ENCODE results near the gene SLC16A8. TPM values are rescaled to one million over a fixed set of nuclear protein-coding genes. Genes with fewer than 3 reads are reported as not detected.

The SLC16A8 gene
- total and polyA plus RNA-seq, 9 of the 15 experiments (the other 6 are each of a cell fraction or from before 2014, with no cell fraction given) = not detected

DNA sequence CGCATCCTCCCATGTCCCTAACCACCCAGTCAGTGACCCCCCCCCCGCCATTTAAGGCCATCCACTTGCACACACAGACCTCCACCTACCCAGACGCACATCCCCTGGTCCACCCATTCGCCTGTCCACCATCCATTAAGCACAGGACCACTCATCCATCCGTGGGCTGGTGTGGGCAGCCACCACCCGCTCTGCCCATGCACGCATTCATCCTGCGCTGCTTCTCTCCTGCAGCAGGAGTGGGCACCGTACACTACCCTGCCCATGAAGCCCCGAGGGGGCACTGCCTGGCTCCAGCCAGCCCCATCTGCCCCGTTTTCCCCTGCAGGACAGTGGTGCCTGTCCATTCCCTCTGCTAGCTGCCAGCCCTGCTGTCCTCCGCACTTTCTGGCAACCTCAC, 3.9 kb upstream of the SLC16A8 start:
- Histone ChIP-seq H3K4me2 (ENCODE audit: insufficient read depth, low read length) (no peak overlapping the region), H4K20me1 (replicated peaks; ENCODE audit: control insufficient read depth, insufficient read depth, low read length) (no peaks in the 10 kb centered on the region), H3K36me3 (ENCODE audit: control insufficient read depth, insufficient read depth, low read length) (no peaks in the 10 kb centered on the region), H3K9me3 (replicated peaks; ENCODE audit: control insufficient read depth, insufficient read depth, low read depth, low read length) (no peaks in the 10 kb centered on the region), H3K9me1 (ENCODE audit: control insufficient read depth, insufficient read depth, low read length) (no peaks in the 10 kb centered on the region), H2AFZ (ENCODE audit: low read depth, low read length) (no peak overlapping the region), H3K27ac (ENCODE audit: extremely low read depth, low read depth, low read length) (no peak overlapping the region), H3K27me3 (ENCODE audit: control insufficient read depth in 2 of 2, insufficient read depth in 2 of 2, low read length in 2 of 2) (peaks cover 2 to 34% of the 10 kb centered on the region in 2 experiments; a peak in 2 of 5 replicates), H3K4me1 (replicated peaks in 1 of 2; ENCODE audit: control insufficient read depth in 2 of 2, insufficient read depth in 2 of 2, low read length in 2 of 2) (peaks cover 0 to 33% of the 10 kb centered on the region in 2 experiments; a peak in 2 of 5 replicates), H3K9ac (ENCODE audit: insufficient read depth in 1 of 2, low read depth in 2 of 2, low read length in 2 of 2) (peak overlapping the region in 1 of 2 experiments; percentile 48; a peak in 1 of 4 replicates), H3K4me3 (no peak overlapping the region), H3K79me2 (ENCODE audit: control insufficient read depth, insufficient read depth, low read length) (no peaks in the 10 kb centered on the region)
- intact Hi-C loops (cut with micrococcal nuclease) (no loop called here), in situ Hi-C loops (cut with MboI) (no loop called here)
- ChIA-PET CTCF (ENCODE audit: low intra/inter-chr PET ratio) (no interaction called here), POLR2A (no interaction called here)
- no peak for ATAC-seq
- 39% methylated on average over 11 of the region's 12 CpGs for WGBS (ENCODE audit: insufficient coverage, low coverage, missing lambda C conversion rate)
- no peak for DNase-seq (ENCODE audit: extremely low read depth in 1 of 4, low spot score in 3 of 4)
- no TSS peak for BruUV-seq (replicated peaks)
- no peak for FAIRE-seq
- TF ChIP-seq NFE2L1 (tag; IDR thresholded peaks at IDR 0.05; ENCODE audit: borderline replicate concordance, low read depth) (no peak), ZNF324 (CRISPR knock-in tag; IDR thresholded peaks at IDR 0.05) (no peak), ZNF408 (CRISPR knock-in tag; IDR thresholded peaks at IDR 0.05; ENCODE audit: low read depth) (no peak), KLF16 (IDR thresholded peaks at IDR 0.05) (no peak), KLF1 (tag; IDR thresholded peaks at IDR 0.05) (no peak), ZFP36 (IDR thresholded peaks at IDR 0.05; ENCODE audit: low read depth, low read length, partially characterized antibody) (no peak), ZNF184 (CRISPR knock-in tag; IDR thresholded peaks at IDR 0.05) (no peak), THRAP3 (IDR thresholded peaks at IDR 0.05; ENCODE audit: borderline replicate concordance) (no peak), NFE2 (IDR thresholded peaks at IDR 0.05; ENCODE audit: low read depth) (no peak), GABPB2 (CRISPR knock-in tag; conservative IDR thresholded peaks at IDR 0.05) (no peak), DACH1 (IDR thresholded peaks at IDR 0.05; ENCODE audit: partially characterized antibody) (no peak), ZNF146 (CRISPR knock-in tag; IDR thresholded peaks at IDR 0.05; ENCODE audit: unreplicated experiment) (no peak), HDGF (IDR thresholded peaks at IDR 0.05) (no peak)
- TF ChIP-seq, protein P1, sequence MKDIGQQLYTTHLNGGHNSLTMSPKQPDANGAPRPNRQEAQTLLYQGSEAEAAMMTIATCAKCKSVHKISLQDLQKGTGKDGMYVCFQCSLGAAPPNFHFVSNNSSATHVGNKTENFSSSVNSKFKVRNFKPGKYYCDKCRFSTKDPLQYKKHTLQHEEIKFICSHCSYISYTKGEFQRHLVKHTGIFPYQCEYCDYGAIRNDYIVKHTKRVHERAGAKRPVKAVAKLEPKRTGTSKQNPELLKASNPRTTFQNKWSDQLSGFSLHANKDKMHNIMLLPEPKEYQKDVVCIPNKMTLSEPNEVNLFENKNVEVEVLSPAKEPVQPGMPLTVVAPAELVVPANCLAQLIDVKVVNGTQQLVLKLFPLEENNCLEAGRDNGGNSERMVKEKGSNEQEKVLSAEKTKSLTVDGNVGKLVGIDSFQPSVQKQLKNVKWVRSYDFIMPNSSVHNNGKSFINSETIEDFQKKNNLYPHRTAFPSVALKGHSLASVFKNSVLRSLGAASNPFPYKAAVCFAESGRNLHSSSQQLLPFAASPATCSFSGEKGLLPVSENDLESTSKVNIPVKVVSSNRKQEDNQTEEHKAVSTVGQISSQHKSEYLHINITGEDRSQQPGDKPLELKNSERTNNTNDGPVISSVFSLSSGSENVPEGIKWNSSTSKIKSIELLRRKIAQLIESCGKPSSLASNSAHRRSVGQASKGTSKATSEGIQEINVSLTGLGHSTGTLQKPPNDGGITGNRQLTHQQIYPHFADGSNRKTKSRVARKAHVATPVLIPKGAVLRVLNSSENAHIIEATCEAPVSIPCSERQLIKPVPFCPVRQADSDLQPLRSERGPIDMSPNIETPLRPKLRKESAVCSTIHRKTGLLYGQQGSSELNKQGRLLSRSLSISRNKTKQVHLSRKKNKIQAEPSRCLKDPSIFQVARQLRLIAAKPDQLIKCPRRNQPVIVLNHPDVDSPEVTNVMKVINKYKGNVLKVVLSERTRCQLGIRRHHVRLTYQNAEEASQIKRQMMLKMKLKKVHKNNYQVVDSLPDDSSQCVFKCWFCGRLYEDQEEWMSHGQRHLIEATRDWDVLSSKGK (CRISPR knock-in tag; IDR thresholded peaks at IDR 0.05) = no peak
- TF ChIP-seq, protein P2, sequence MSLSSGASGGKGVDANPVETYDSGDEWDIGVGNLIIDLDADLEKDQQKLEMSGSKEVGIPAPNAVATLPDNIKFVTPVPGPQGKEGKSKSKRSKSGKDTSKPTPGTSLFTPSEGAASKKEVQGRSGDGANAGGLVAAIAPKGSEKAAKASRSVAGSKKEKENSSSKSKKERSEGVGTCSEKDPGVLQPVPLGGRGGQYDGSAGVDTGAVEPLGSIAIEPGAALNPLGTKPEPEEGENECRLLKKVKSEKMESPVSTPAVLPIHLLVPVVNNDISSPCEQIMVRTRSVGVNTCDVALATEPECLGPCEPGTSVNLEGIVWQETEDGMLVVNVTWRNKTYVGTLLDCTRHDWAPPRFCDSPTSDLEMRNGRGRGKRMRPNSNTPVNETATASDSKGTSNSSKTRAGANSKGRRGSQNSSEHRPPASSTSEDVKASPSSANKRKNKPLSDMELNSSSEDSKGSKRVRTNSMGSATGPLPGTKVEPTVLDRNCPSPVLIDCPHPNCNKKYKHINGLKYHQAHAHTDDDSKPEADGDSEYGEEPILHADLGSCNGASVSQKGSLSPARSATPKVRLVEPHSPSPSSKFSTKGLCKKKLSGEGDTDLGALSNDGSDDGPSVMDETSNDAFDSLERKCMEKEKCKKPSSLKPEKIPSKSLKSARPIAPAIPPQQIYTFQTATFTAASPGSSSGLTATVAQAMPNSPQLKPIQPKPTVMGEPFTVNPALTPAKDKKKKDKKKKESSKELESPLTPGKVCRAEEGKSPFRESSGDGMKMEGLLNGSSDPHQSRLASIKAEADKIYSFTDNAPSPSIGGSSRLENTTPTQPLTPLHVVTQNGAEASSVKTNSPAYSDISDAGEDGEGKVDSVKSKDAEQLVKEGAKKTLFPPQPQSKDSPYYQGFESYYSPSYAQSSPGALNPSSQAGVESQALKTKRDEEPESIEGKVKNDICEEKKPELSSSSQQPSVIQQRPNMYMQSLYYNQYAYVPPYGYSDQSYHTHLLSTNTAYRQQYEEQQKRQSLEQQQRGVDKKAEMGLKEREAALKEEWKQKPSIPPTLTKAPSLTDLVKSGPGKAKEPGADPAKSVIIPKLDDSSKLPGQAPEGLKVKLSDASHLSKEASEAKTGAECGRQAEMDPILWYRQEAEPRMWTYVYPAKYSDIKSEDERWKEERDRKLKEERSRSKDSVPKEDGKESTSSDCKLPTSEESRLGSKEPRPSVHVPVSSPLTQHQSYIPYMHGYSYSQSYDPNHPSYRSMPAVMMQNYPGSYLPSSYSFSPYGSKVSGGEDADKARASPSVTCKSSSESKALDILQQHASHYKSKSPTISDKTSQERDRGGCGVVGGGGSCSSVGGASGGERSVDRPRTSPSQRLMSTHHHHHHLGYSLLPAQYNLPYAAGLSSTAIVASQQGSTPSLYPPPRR (CRISPR knock-in tag; IDR thresholded peaks at IDR 0.05; ENCODE audit: borderline replicate concordance) = no peak
- TF ChIP-seq, protein P3, sequence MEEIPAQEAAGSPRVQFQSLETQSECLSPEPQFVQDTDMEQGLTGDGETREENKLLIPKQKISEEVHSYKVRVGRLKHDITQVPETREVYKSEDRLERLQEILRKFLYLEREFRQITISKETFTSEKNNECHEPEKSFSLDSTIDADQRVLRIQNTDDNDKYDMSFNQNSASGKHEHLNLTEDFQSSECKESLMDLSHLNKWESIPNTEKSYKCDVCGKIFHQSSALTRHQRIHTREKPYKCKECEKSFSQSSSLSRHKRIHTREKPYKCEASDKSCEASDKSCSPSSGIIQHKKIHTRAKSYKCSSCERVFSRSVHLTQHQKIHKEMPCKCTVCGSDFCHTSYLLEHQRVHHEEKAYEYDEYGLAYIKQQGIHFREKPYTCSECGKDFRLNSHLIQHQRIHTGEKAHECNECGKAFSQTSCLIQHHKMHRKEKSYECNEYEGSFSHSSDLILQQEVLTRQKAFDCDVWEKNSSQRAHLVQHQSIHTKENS (CRISPR knock-in tag; IDR thresholded peaks at IDR 0.05) = no peak
